ENCODE data around the gene HLTF.

HLTF gene

GRCh38 chr3:149091983-149092382 lies 5.7 kb upstream of the HLTF start:
- peaks cover 0 to 1% of the 10 kb centered on the region in 2 donors for H3K4me1 ChIP-seq (ENCODE audit: control insufficient read depth in 2 of 2, insufficient read depth in 1 of 2, low read depth in 1 of 2, low read length in 2 of 2)
- H3K4ac ChIP-seq (ENCODE audit: low read length): no peak overlapping the region
- H3K36me3 ChIP-seq (replicated peaks in 1 of 2; ENCODE audit: control insufficient read depth in 2 of 2, insufficient read depth in 2 of 2, low read length in 2 of 2): no peaks in the 10 kb centered on the region
- no peak overlapping the region for H3K27ac ChIP-seq (replicated peaks; ENCODE audit: low read length)
- H2BK12ac ChIP-seq (ENCODE audit: low read length): no peak overlapping the region
- H3K4me2 ChIP-seq (ENCODE audit: insufficient read depth, low read length, poor library complexity, severe bottlenecking): no peak overlapping the region
- no peaks in the 10 kb centered on the region for H3K27me3 ChIP-seq (ENCODE audit: control insufficient read depth in 3 of 3, insufficient read depth in 3 of 3, low read depth in 1 of 3, low read length in 3 of 3)
- DNase-seq (ENCODE audit: low spot score): no peak
- no peak overlapping the region for H2AK5ac ChIP-seq (ENCODE audit: low read depth, low read length)
- no peak overlapping the region for H2BK5ac ChIP-seq (ENCODE audit: low read length)
- H3K9me3 ChIP-seq (replicated peaks in 1 of 2; ENCODE audit: control insufficient read depth in 2 of 2, insufficient read depth in 1 of 2, low read depth in 1 of 2, low read length in 2 of 2): peaks cover 3 to 4% of the 10 kb centered on the region in 2 donors
- no peak overlapping the region for H2AFZ ChIP-seq (ENCODE audit: low read length)
- no CpG with 5 or more reads among the region's 4 CpGs for WGBS, 2 donors (ENCODE audit: extremely low coverage in 2 of 2, insufficient read length in 2 of 2, insufficient replicate concordance in 1 of 2)
- no peak overlapping the region for H3K9ac ChIP-seq (ENCODE audit: low read depth, low read length, poor library complexity)
- H2BK15ac ChIP-seq (ENCODE audit: low read length): no peak overlapping the region
- H3K79me1 ChIP-seq (ENCODE audit: low read depth, low read length): no peaks in the 10 kb centered on the region
- no peak overlapping the region for H4K91ac ChIP-seq (ENCODE audit: low read depth, low read length, poor library complexity)
- no peak overlapping the region for H3K4me3 ChIP-seq (ENCODE audit: low read length in 2 of 2)
- no peak overlapping the region for H2BK120ac ChIP-seq (ENCODE audit: low read depth, low read length)
- H3K14ac ChIP-seq (ENCODE audit: low read length): no peak overlapping the region
- no peak overlapping the region for H4K8ac ChIP-seq (ENCODE audit: low read depth, low read length)
- no peak overlapping the region for H3K23ac ChIP-seq (ENCODE audit: low read depth, low read length, poor library complexity)
- no peak overlapping the region for H3K18ac ChIP-seq (ENCODE audit: low read length)

- H3K9ac ChIP-seq (ENCODE audit: low read depth, low read length, poor library complexity): no peak overlapping the region
- no CpG with 5 or more reads among the region's 3 CpGs for WGBS, 2 donors (ENCODE audit: extremely low coverage in 2 of 2, insufficient read length in 2 of 2, insufficient replicate concordance in 1 of 2)
- H3K79me1 ChIP-seq (ENCODE audit: low read depth, low read length): no peaks in the 10 kb centered on the region
- no peak overlapping the region for H3K4me3 ChIP-seq (ENCODE audit: low read length in 2 of 2)
- H3K18ac ChIP-seq (ENCODE audit: low read length): no peak overlapping the region
- H4K8ac ChIP-seq (ENCODE audit: low read depth, low read length): no peak overlapping the region
- H3K4me1 ChIP-seq (ENCODE audit: control insufficient read depth in 2 of 2, insufficient read depth in 1 of 2, low read depth in 1 of 2, low read length in 2 of 2): peaks cover 0 to 1% of the 10 kb centered on the region in 2 donors
- H2AK5ac ChIP-seq (ENCODE audit: low read depth, low read length): no peak overlapping the region
- H2BK5ac ChIP-seq (ENCODE audit: low read length): no peak overlapping the region
- DNase-seq (ENCODE audit: low spot score): no peak
- no peak overlapping the region for H3K14ac ChIP-seq (ENCODE audit: low read length)
- H3K27ac ChIP-seq (replicated peaks; ENCODE audit: low read length): no peak overlapping the region
- no peak overlapping the region for H2AFZ ChIP-seq (ENCODE audit: low read length)
- no peak overlapping the region for H4K91ac ChIP-seq (ENCODE audit: low read depth, low read length, poor library complexity)
- no peak overlapping the region for H2BK120ac ChIP-seq (ENCODE audit: low read depth, low read length)
- H3K9me3 ChIP-seq (replicated peaks in 1 of 2; ENCODE audit: control insufficient read depth in 2 of 2, insufficient read depth in 1 of 2, low read depth in 1 of 2, low read length in 2 of 2): peaks cover 4 to 8% of the 10 kb centered on the region in 2 donors
- no peaks in the 10 kb centered on the region for H3K36me3 ChIP-seq (replicated peaks in 1 of 2; ENCODE audit: control insufficient read depth in 2 of 2, insufficient read depth in 2 of 2, low read length in 2 of 2)
- no peak overlapping the region for H3K4ac ChIP-seq (ENCODE audit: low read length)
- no peaks in the 10 kb centered on the region for H3K27me3 ChIP-seq (ENCODE audit: control insufficient read depth in 3 of 3, insufficient read depth in 3 of 3, low read depth in 1 of 3, low read length in 3 of 3)
- H3K23ac ChIP-seq (ENCODE audit: low read depth, low read length, poor library complexity): no peak overlapping the region
- H2BK12ac ChIP-seq (ENCODE audit: low read length): no peak overlapping the region
- no peak overlapping the region for H3K4me2 ChIP-seq (ENCODE audit: insufficient read depth, low read length, poor library complexity, severe bottlenecking)
- H2BK15ac ChIP-seq (ENCODE audit: low read length): no peak overlapping the region
Measured at GRCh38 chr3:149090907-149091306, 4.6 kb upstream of the HLTF start.

GRCh38 chr3:149090461-149090860 lies 4.1 kb upstream of the HLTF start:
- H2AFZ ChIP-seq (ENCODE audit: low read length): no peak overlapping the region
- no peak overlapping the region for H3K14ac ChIP-seq (ENCODE audit: low read length)
- H3K9ac ChIP-seq (ENCODE audit: low read depth, low read length, poor library complexity): no peak overlapping the region
- H4K91ac ChIP-seq (ENCODE audit: low read depth, low read length, poor library complexity): no peak overlapping the region
- no peak overlapping the region for H2BK5ac ChIP-seq (ENCODE audit: low read length)
- H3K4ac ChIP-seq (ENCODE audit: low read length): no peak overlapping the region
- no peak overlapping the region for H3K27ac ChIP-seq (replicated peaks; ENCODE audit: low read length)
- WGBS, 2 donors (ENCODE audit: extremely low coverage in 2 of 2, insufficient read length in 2 of 2, insufficient replicate concordance in 1 of 2): no CpG with 5 or more reads among the region's 1 CpG
- H2AK5ac ChIP-seq (ENCODE audit: low read depth, low read length): no peak overlapping the region
- peaks cover 0 to 1% of the 10 kb centered on the region in 2 donors for H3K4me1 ChIP-seq (ENCODE audit: control insufficient read depth in 2 of 2, insufficient read depth in 1 of 2, low read depth in 1 of 2, low read length in 2 of 2)
- H3K18ac ChIP-seq (ENCODE audit: low read length): no peak overlapping the region
- no peak overlapping the region for H3K4me2 ChIP-seq (ENCODE audit: insufficient read depth, low read length, poor library complexity, severe bottlenecking)
- no peak overlapping the region for H2BK120ac ChIP-seq (ENCODE audit: low read depth, low read length)
- H4K8ac ChIP-seq (ENCODE audit: low read depth, low read length): no peak overlapping the region
- no peaks in the 10 kb centered on the region for H3K36me3 ChIP-seq (replicated peaks in 1 of 2; ENCODE audit: control insufficient read depth in 2 of 2, insufficient read depth in 2 of 2, low read length in 2 of 2)
- no peaks in the 10 kb centered on the region for H3K79me1 ChIP-seq (ENCODE audit: low read depth, low read length)
- H2BK12ac ChIP-seq (ENCODE audit: low read length): no peak overlapping the region
- DNase-seq (ENCODE audit: low spot score): no peak
- no peak overlapping the region for H3K4me3 ChIP-seq (ENCODE audit: low read length in 2 of 2)
- peaks cover 4 to 8% of the 10 kb centered on the region in 2 donors for H3K9me3 ChIP-seq (replicated peaks in 1 of 2; ENCODE audit: control insufficient read depth in 2 of 2, insufficient read depth in 1 of 2, low read depth in 1 of 2, low read length in 2 of 2)
- H3K23ac ChIP-seq (ENCODE audit: low read depth, low read length, poor library complexity): no peak overlapping the region
- H3K27me3 ChIP-seq (ENCODE audit: control insufficient read depth in 3 of 3, insufficient read depth in 3 of 3, low read depth in 1 of 3, low read length in 3 of 3): no peaks in the 10 kb centered on the region
- no peak overlapping the region for H2BK15ac ChIP-seq (ENCODE audit: low read length)

- Histone ChIP-seq H2BK12ac (ENCODE audit: low read length) (no peak overlapping the region), H2AFZ (ENCODE audit: low read length) (no peak overlapping the region), H3K27me3 (ENCODE audit: control insufficient read depth in 3 of 3, insufficient read depth in 3 of 3, low read depth in 1 of 3, low read length in 3 of 3) (no peaks in the 10 kb centered on the region), H2AK5ac (ENCODE audit: low read depth, low read length) (no peak overlapping the region), H3K14ac (ENCODE audit: low read length) (no peak overlapping the region), H2BK5ac (ENCODE audit: low read length) (no peak overlapping the region), H3K4me2 (ENCODE audit: insufficient read depth, low read length, poor library complexity, severe bottlenecking) (no peak overlapping the region), H3K79me1 (ENCODE audit: low read depth, low read length) (peaks cover 2% of the 10 kb centered on the region), H3K23ac (ENCODE audit: low read depth, low read length, poor library complexity) (no peak overlapping the region), H3K4ac (ENCODE audit: low read length) (no peak overlapping the region), H2BK120ac (ENCODE audit: low read depth, low read length) (no peak overlapping the region), H4K91ac (ENCODE audit: low read depth, low read length, poor library complexity) (no peak overlapping the region), H3K27ac (replicated peaks; ENCODE audit: low read length) (no peak overlapping the region), H3K9me3 (replicated peaks in 1 of 2; ENCODE audit: control insufficient read depth in 2 of 2, insufficient read depth in 1 of 2, low read depth in 1 of 2, low read length in 2 of 2) (peaks cover 4 to 8% of the 10 kb centered on the region in 2 donors), H2BK15ac (ENCODE audit: low read length) (no peak overlapping the region), H3K4me3 (ENCODE audit: low read length in 2 of 2) (no peak overlapping the region), H4K8ac (ENCODE audit: low read depth, low read length) (no peak overlapping the region), H3K36me3 (replicated peaks in 1 of 2; ENCODE audit: control insufficient read depth in 2 of 2, insufficient read depth in 2 of 2, low read length in 2 of 2) (peaks cover 0 to 3% of the 10 kb centered on the region in 2 donors), H3K9ac (ENCODE audit: low read depth, low read length, poor library complexity) (no peak overlapping the region), H3K18ac (ENCODE audit: low read length) (no peak overlapping the region), H3K4me1 (ENCODE audit: control insufficient read depth in 2 of 2, insufficient read depth in 1 of 2, low read depth in 1 of 2, low read length in 2 of 2) (peaks cover 0 to 1% of the 10 kb centered on the region in 2 donors)
- no peak for DNase-seq (ENCODE audit: low spot score)
- no CpG with 5 or more reads among the region's 3 CpGs for WGBS, 2 donors (ENCODE audit: extremely low coverage in 2 of 2, insufficient read length in 2 of 2, insufficient replicate concordance in 1 of 2)
Measured at GRCh38 chr3:149089395-149089794, 3.1 kb upstream of the HLTF start.

Measured in neuronal stem cell (in vitro differentiated cells).